Measurements from ENCODE around the gene CA12.

Gene CA12

GRCh38 chr15:63301088-63301487 is 80.6 kb downstream of the CA12 start:
- DNase-seq (ENCODE audit: low read depth), result no peak
- TF ChIP-seq CTCF (conservative IDR thresholded peaks at IDR 0.05; ENCODE audit: control insufficient read depth, insufficient read depth, low read depth, low read length), result no peak
- H3K4me3 ChIP-seq (ENCODE audit: control insufficient read depth, low read depth, low read length), result no peak overlapping the region

- no peak for DNase-seq (ENCODE audit: low read depth)
- H3K4me3 ChIP-seq (ENCODE audit: control insufficient read depth, low read depth, low read length), result no peak overlapping the region
- no peak for TF ChIP-seq CTCF (conservative IDR thresholded peaks at IDR 0.05; ENCODE audit: control insufficient read depth, insufficient read depth, low read depth, low read length)
Measured at GRCh38 chr15:63299943-63300575, 81.6 kb downstream of the CA12 start.

GRCh38 chr15:63296195-63296594 is 85.5 kb downstream of the CA12 start:
- TF ChIP-seq CTCF (conservative IDR thresholded peaks at IDR 0.05; ENCODE audit: control insufficient read depth, insufficient read depth, low read depth, low read length), result no peak
- H3K4me3 ChIP-seq (ENCODE audit: control insufficient read depth, low read depth, low read length), result no peak overlapping the region
- DNase-seq (ENCODE audit: low read depth), result no peak

- no peak overlapping the region for H3K4me3 ChIP-seq (ENCODE audit: control insufficient read depth, low read depth, low read length)
- DNase-seq (ENCODE audit: low read depth), result no peak
- no peak for TF ChIP-seq CTCF (conservative IDR thresholded peaks at IDR 0.05; ENCODE audit: control insufficient read depth, insufficient read depth, low read depth, low read length)
Measured at GRCh38 chr15:63295341-63295740, 86.3 kb downstream of the CA12 start.

GRCh38 chr15:63294359-63294758 is 87.3 kb downstream of the CA12 start:
- no peak overlapping the region for H3K4me3 ChIP-seq (ENCODE audit: control insufficient read depth, low read depth, low read length)
- no peak for TF ChIP-seq CTCF (conservative IDR thresholded peaks at IDR 0.05; ENCODE audit: control insufficient read depth, insufficient read depth, low read depth, low read length)
- DNase-seq (ENCODE audit: low read depth), result no peak

- TF ChIP-seq CTCF (conservative IDR thresholded peaks at IDR 0.05; ENCODE audit: control insufficient read depth, insufficient read depth, low read depth, low read length), result no peak
- H3K4me3 ChIP-seq (ENCODE audit: control insufficient read depth, low read depth, low read length), result no peak overlapping the region
- peak; percentile 30 for DNase-seq (ENCODE audit: low read depth)
Measured at GRCh38 chr15:63292771-63293170, 88.9 kb downstream of the CA12 start.

GRCh38 chr15:63292241-63292640 is 89.4 kb downstream of the CA12 start:
- TF ChIP-seq CTCF (conservative IDR thresholded peaks at IDR 0.05; ENCODE audit: control insufficient read depth, insufficient read depth, low read depth, low read length), result no peak
- no peak overlapping the region for H3K4me3 ChIP-seq (ENCODE audit: control insufficient read depth, low read depth, low read length)

More at GRCh38 chr15:63292241-63292640, 89.4 kb downstream of the CA12 start:
- no peak for DNase-seq (ENCODE audit: low read depth)
